ENCODE results near the gene FOXG1. TPM values are rescaled to one million over a fixed set of nuclear protein-coding genes. Genes with fewer than 3 reads are reported as not detected.

Gene FOXG1
- total RNA-seq, result not detected
- long read RNA-seq, result 0 reads

GRCh38 chr14:28766469-28766955 is at the start of gene FOXG1:
FOXG1 (plus strand) TSS chr14:28766787; CDS start chr14:28767280, 493 bp downstream.
- DNase-seq (no peak), ATAC-seq (no peak)
- intact Hi-C loops (cut with micrococcal nuclease), result no loop called here

GRCh38 chr14:28719130-28719529 is 47.5 kb upstream of the FOXG1 start:
- DNase-seq (no peak), ATAC-seq (no peak)
- intact Hi-C loops (cut with micrococcal nuclease), result no loop called here

- no peak for ATAC-seq
- no peak for DNase-seq
- intact Hi-C loops (cut with micrococcal nuclease), result no loop called here
Observed at GRCh38 chr14:28731358-28731757, 35.2 kb upstream of the FOXG1 start.

- ATAC-seq (no peak), DNase-seq (no peak)
- intact Hi-C loops (cut with micrococcal nuclease), result no loop called here
Observed at GRCh38 chr14:28742171-28742846, 24.3 kb upstream of the FOXG1 start.

- DNase-seq (no peak), ATAC-seq (no peak)
- intact Hi-C loops (cut with micrococcal nuclease), result no loop called here
Observed at GRCh38 chr14:28744126-28744525, 22.5 kb upstream of the FOXG1 start.

GRCh38 chr14:28745176-28745575 is 21.4 kb upstream of the FOXG1 start:
- DNase-seq, result no peak

GRCh38 chr14:28746247-28746646 is 20.3 kb upstream of the FOXG1 start:
- DNase-seq (no peak), ATAC-seq (no peak)
- intact Hi-C loops (cut with micrococcal nuclease), result no loop called here

More at GRCh38 chr14:28745176-28745575, 21.4 kb upstream of the FOXG1 start:
- ATAC-seq, result no peak
- intact Hi-C loops (cut with micrococcal nuclease), result no loop called here

GRCh38 chr14:28751467-28752058 is 15.0 kb upstream of the FOXG1 start:
- DNase-seq (no peak), ATAC-seq (no peak)
- intact Hi-C loops (cut with micrococcal nuclease), result loop anchor here (5.0 kb wide), 1 partner anchor 1466 kb away; no protein-coding TSS in a partner anchor

GRCh38 chr14:28754209-28754985 is 12.2 kb upstream of the FOXG1 start:
- ATAC-seq (no peak), DNase-seq (no peak)
- intact Hi-C loops (cut with micrococcal nuclease), result loop anchor here (5.0 kb wide), 1 partner anchor 1463 kb away; no protein-coding TSS in a partner anchor

GRCh38 chr14:28755198-28755815 is 11.3 kb upstream of the FOXG1 start:
- intact Hi-C loops (cut with micrococcal nuclease), result no loop called here
- DNase-seq (no peak), ATAC-seq (no peak)

- no peak for ATAC-seq
- DNase-seq, result no peak
- intact Hi-C loops (cut with micrococcal nuclease), result no loop called here
Observed at GRCh38 chr14:28755884-28756268, 10.7 kb upstream of the FOXG1 start.

- DNase-seq, result no peak
- no peak for ATAC-seq
- intact Hi-C loops (cut with micrococcal nuclease), result no loop called here
Observed at GRCh38 chr14:28756269-28756883, 10.2 kb upstream of the FOXG1 start.

GRCh38 chr14:28756884-28757570 is 9.6 kb upstream of the FOXG1 start:
- ATAC-seq (no peak), DNase-seq (no peak)
- intact Hi-C loops (cut with micrococcal nuclease), result no loop called here

- DNase-seq (no peak), ATAC-seq (no peak)
- intact Hi-C loops (cut with micrococcal nuclease), result no loop called here
Observed at GRCh38 chr14:28757786-28758185, 8.8 kb upstream of the FOXG1 start.

- intact Hi-C loops (cut with micrococcal nuclease), result no loop called here
- ATAC-seq, result no peak
- no peak for DNase-seq
Observed at GRCh38 chr14:28758253-28758884, 8.2 kb upstream of the FOXG1 start.

GRCh38 chr14:28758885-28759652 is 7.5 kb upstream of the FOXG1 start:
- no peak for ATAC-seq
- DNase-seq, result no peak
- intact Hi-C loops (cut with micrococcal nuclease), result no loop called here

- DNase-seq (no peak), ATAC-seq (no peak)
- intact Hi-C loops (cut with micrococcal nuclease), result no loop called here
Observed at GRCh38 chr14:28759653-28760313, 6.8 kb upstream of the FOXG1 start.

All from left ventricle myocardium superior (tissue), 1 donor.